ENCODE measurements around the gene LMO3. TPM values are rescaled to one million over a fixed set of nuclear protein-coding genes. Genes with fewer than 3 reads are reported as not detected.

LMO3 gene
- total RNA-seq, 1 experiment from 2014 or later, result 0.34 TPM

- H2AFZ ChIP-seq (ENCODE audit: low read depth, low read length, poor library complexity, severe bottlenecking), result no peak overlapping the region
- H3K4me1 ChIP-seq (ENCODE audit: control insufficient read depth in 1 of 2, insufficient read depth in 2 of 2, low read length in 2 of 2), result no peaks in the 10 kb centered on the region
- H3K9me3 ChIP-seq (ENCODE audit: control insufficient read depth in 1 of 2, insufficient read depth in 1 of 2, low read depth in 1 of 2, low read length in 2 of 2), result no peaks in the 10 kb centered on the region
- no peaks in the 10 kb centered on the region for H3K79me2 ChIP-seq (ENCODE audit: insufficient read depth, low read length)
- H3K27me3 ChIP-seq (ENCODE audit: insufficient read depth, low read length), result no peaks in the 10 kb centered on the region
- ATAC-seq (no peak), DNase-seq (ENCODE audit: low read depth, low spot score) (no peak)
- ChIA-PET RAD21 (ENCODE audit: low non-redundant PET in 1 of 2, low total read pairs in 2 of 2, uncharacterized antibody in 2 of 2, unreplicated experiment in 2 of 2) (no interaction called here), CTCF (no interaction called here), POLR2A (no interaction called here)
- H3K9ac ChIP-seq (ENCODE audit: low read length), result no peak overlapping the region
- no TSS peak for BruUV-seq (replicated peaks)
- H3K4me3 ChIP-seq (replicated peaks in 1 of 2; ENCODE audit: low read depth in 1 of 2, low read length in 2 of 2), result no peak overlapping the region
- TF ChIP-seq EGR1 (IDR thresholded peaks at IDR 0.05; ENCODE audit: low read depth) (no peak), CEBPB (IDR thresholded peaks at IDR 0.05; ENCODE audit: low read depth) (no peak)
- intact Hi-C loops (cut with micrococcal nuclease), result no loop called here
- no peaks in the 10 kb centered on the region for H3K9me2 ChIP-seq (ENCODE audit: insufficient read depth)
- no peak overlapping the region for H3K27ac ChIP-seq (ENCODE audit: low read depth, low read length)
- H3K4me2 ChIP-seq (ENCODE audit: low read length), result no peak overlapping the region
- H3K36me3 ChIP-seq (ENCODE audit: control insufficient read depth in 1 of 2, insufficient read depth in 2 of 2, low read length in 2 of 2), result no peaks in the 10 kb centered on the region
- no peaks in the 10 kb centered on the region for H4K20me1 ChIP-seq (ENCODE audit: insufficient read depth)
Observed at GRCh38 chr12:16504200-16504599, 101.8 kb downstream of the LMO3 start.

- no peak overlapping the region for H3K4me3 ChIP-seq (replicated peaks in 1 of 2; ENCODE audit: low read depth in 1 of 2, low read length in 2 of 2)
- TF ChIP-seq EGR1 (IDR thresholded peaks at IDR 0.05; ENCODE audit: low read depth), result no peak
- TF ChIP-seq CBX3 (IDR thresholded peaks at IDR 0.05; ENCODE audit: low read depth), result no peak
- no peak for TF ChIP-seq ATF3 (IDR thresholded peaks at IDR 0.05)
- no peak for TF ChIP-seq CTCF (IDR thresholded peaks at IDR 0.05 in 2 of 3, conservative IDR thresholded peaks at IDR 0.05 in 1 of 3; ENCODE audit: borderline replicate concordance in 1 of 3, insufficient read depth in 1 of 3, low read depth in 2 of 3, low read length in 2 of 3)
- TF ChIP-seq MAX (IDR thresholded peaks at IDR 0.05), result no peak
- TF ChIP-seq EZH2 (IDR thresholded peaks at IDR 0.05), result no peak
- no peak for TF ChIP-seq SIN3A (IDR thresholded peaks at IDR 0.05; ENCODE audit: low read depth)
- TF ChIP-seq ZFX (IDR thresholded peaks at IDR 0.05), result no peak
- no peak for TF ChIP-seq TCF7L2 (IDR thresholded peaks at IDR 0.05; ENCODE audit: borderline replicate concordance, extremely low read depth, insufficient read depth, insufficient read length)
- TF ChIP-seq POLR2AphosphoS5 (IDR thresholded peaks at IDR 0.05; ENCODE audit: low read depth, low read length), result no peak
- no peak for TF ChIP-seq REST (IDR thresholded peaks at IDR 0.05; ENCODE audit: low read depth)
- no peak for TF ChIP-seq RAD21 (IDR thresholded peaks at IDR 0.05; ENCODE audit: low read depth)
- no peak for TF ChIP-seq POLR2A (IDR thresholded peaks at IDR 0.05; ENCODE audit: borderline replicate concordance, extremely low read depth, insufficient read depth, insufficient read length)
- no peak for TF ChIP-seq SP1 (IDR thresholded peaks at IDR 0.05; ENCODE audit: low read depth)
- TF ChIP-seq CEBPB (IDR thresholded peaks at IDR 0.05; ENCODE audit: low read depth), result no peak
- no TSS peak for BruUV-seq (replicated peaks)
- ChIA-PET CTCF (no interaction called here), POLR2A (no interaction called here), RAD21 (ENCODE audit: low non-redundant PET in 1 of 2, low total read pairs in 2 of 2, uncharacterized antibody in 2 of 2, unreplicated experiment in 2 of 2) (no interaction called here)
- DNase-seq (ENCODE audit: low read depth, low spot score) (no peak), ATAC-seq (no peak)
- no peaks in the 10 kb centered on the region for H3K4me1 ChIP-seq (ENCODE audit: control insufficient read depth in 1 of 2, insufficient read depth in 2 of 2, low read length in 2 of 2)
- no peaks in the 10 kb centered on the region for H3K79me2 ChIP-seq (ENCODE audit: insufficient read depth, low read length)
- H3K9me3 ChIP-seq (ENCODE audit: control insufficient read depth in 1 of 2, insufficient read depth in 1 of 2, low read depth in 1 of 2, low read length in 2 of 2), result no peaks in the 10 kb centered on the region
- no peaks in the 10 kb centered on the region for H4K20me1 ChIP-seq (ENCODE audit: insufficient read depth)
- H3K36me3 ChIP-seq (ENCODE audit: control insufficient read depth in 1 of 2, insufficient read depth in 2 of 2, low read length in 2 of 2), result no peaks in the 10 kb centered on the region
- no peaks in the 10 kb centered on the region for H3K27me3 ChIP-seq (ENCODE audit: insufficient read depth, low read length)
- no peak overlapping the region for H3K27ac ChIP-seq (ENCODE audit: low read depth, low read length)
- no peak overlapping the region for H3K4me2 ChIP-seq (ENCODE audit: low read length)
- H3K9me2 ChIP-seq (ENCODE audit: insufficient read depth), result no peaks in the 10 kb centered on the region
- intact Hi-C loops (cut with micrococcal nuclease), result no loop called here
- no peak overlapping the region for H3K9ac ChIP-seq (ENCODE audit: low read length)
- no peak overlapping the region for H2AFZ ChIP-seq (ENCODE audit: low read depth, low read length, poor library complexity, severe bottlenecking)
Observed at GRCh38 chr12:16499611-16500010, 106.4 kb downstream of the LMO3 start.
